H54 (cell line): Measurements from ENCODE around the gene TBC1D8.
A peak's percentile ranks its signal among the peaks of the same experiment; 100 is the strongest.

Source experiments
- DNase-seq: peaks from one replicate; pipeline ENCODE4 v3.0.0; 2011; ENCODE audit warnings: low spot score, mixed read lengths; ENCODE audit not compliant: insufficient read length
- FAIRE-seq: peaks from 3 replicates; lab custom pipeline; 2011; peaks lifted over from hg19 to GRCh38; lab: Jason Lieb, UNC
- POLR2A ChIP-seq: IDR thresholded peaks from 2 replicates; pipeline ENCODE4 v1.6.1; 2011; ENCODE audit warnings: low read depth, mild to moderate bottlenecking, low read length

TBC1D8 gene

GRCh38 chr2:101047075-101047766 is 104.0 kb downstream of the TBC1D8 start:
- DNase-seq: peak; percentile 63
- no peak for TF ChIP-seq POLR2A

GRCh38 chr2:101045330-101045729 is 105.9 kb downstream of the TBC1D8 start:
- FAIRE-seq: no peak
- no peak for TF ChIP-seq POLR2A
- no peak for DNase-seq

More at GRCh38 chr2:101047075-101047766, 104.0 kb downstream of the TBC1D8 start:
- FAIRE-seq: peak; percentile 65

- FAIRE-seq (no peak), DNase-seq (no peak)
- TF ChIP-seq POLR2A: no peak
Observed at GRCh38 chr2:101041413-101041812, 109.8 kb downstream of the TBC1D8 start.

GRCh38 chr2:101040761-101041160 is 110.4 kb downstream of the TBC1D8 start:
- no peak for TF ChIP-seq POLR2A
- no peak for DNase-seq
- FAIRE-seq: no peak

GRCh38 chr2:101040072-101040471 is 111.1 kb downstream of the TBC1D8 start:
- FAIRE-seq (no peak), DNase-seq (no peak)
- no peak for TF ChIP-seq POLR2A

GRCh38 chr2:101038455-101039255 is 112.5 kb downstream of the TBC1D8 start:
- FAIRE-seq (no peak), DNase-seq (no peak)
- TF ChIP-seq POLR2A: no peak

GRCh38 chr2:101037161-101037755 is 113.9 kb downstream of the TBC1D8 start:
- FAIRE-seq: no peak
- DNase-seq: no peak
- no peak for TF ChIP-seq POLR2A

- no peak for DNase-seq
Observed at GRCh38 chr2:101036562-101036961, 114.6 kb downstream of the TBC1D8 start.

GRCh38 chr2:101032084-101032776 is 119.0 kb downstream of the TBC1D8 start:
- TF ChIP-seq POLR2A: no peak
- DNase-seq (no peak), FAIRE-seq (no peak)

More at GRCh38 chr2:101036562-101036961, 114.6 kb downstream of the TBC1D8 start:
- no peak for FAIRE-seq
- TF ChIP-seq POLR2A: no peak

GRCh38 chr2:101030866-101031554 is 120.2 kb downstream of the TBC1D8 start:
- no peak for FAIRE-seq
- TF ChIP-seq POLR2A: no peak
- no peak for DNase-seq

- DNase-seq (no peak), FAIRE-seq (no peak)
- no peak for TF ChIP-seq POLR2A
Observed at GRCh38 chr2:101027852-101028251, 123.3 kb downstream of the TBC1D8 start.

- DNase-seq (no peak), FAIRE-seq (no peak)
- no peak for TF ChIP-seq POLR2A
Observed at GRCh38 chr2:101026923-101027469, 124.2 kb downstream of the TBC1D8 start.

- DNase-seq (no peak), FAIRE-seq (no peak)
- TF ChIP-seq POLR2A: no peak
Observed at GRCh38 chr2:101026253-101026701, 124.9 kb downstream of the TBC1D8 start.

- TF ChIP-seq POLR2A: no peak
- DNase-seq (no peak), FAIRE-seq (no peak)
Observed at GRCh38 chr2:101025561-101025960, 125.6 kb downstream of the TBC1D8 start.
